Right lobe of liver (tissue), 6 donors: ENCODE data around the gene GREB1. TPM values are rescaled to one million over a fixed set of nuclear protein-coding genes. Genes with fewer than 3 reads are reported as not detected.

Experiments
- ATAC-seq, 4 donors: fragments of 200-7000 bp; cut with Tn5 transposase; one replicate each; pipeline ENCODE4 v1.9.1; 2020; ENCODE audit warnings: mild to moderate bottlenecking in 4 of 4, moderate library complexity in 4 of 4
- DNase-seq, 3 donors: peaks; one replicate each; pipeline ENCODE4 v3.0.0-alpha.2; 2020
- H3K27ac ChIP-seq, 3 donors: fragments of 200-600 bp; one replicate each; pipeline ENCODE4 v1.8.0; 2022
- H3K27me3 ChIP-seq, 2 donors: fragments of 200-600 bp; one replicate each; pipeline ENCODE4 v1.8.0; 2022
- H3K36me3 ChIP-seq, 4 donors: fragments of 200-600 bp; sonication (generic) in 1 of 4; one replicate each; pipeline versions ENCODE4 v1.5.1 to v1.8.0; 2017 to 2022; ENCODE audit warnings: control low read depth in 1 of 4
- H3K4me1 ChIP-seq, 4 donors: fragments of 200-600 bp; sonication (generic) in 1 of 4; one replicate each; pipeline versions ENCODE4 v1.5.1 to v1.8.0; 2017 to 2022; ENCODE audit warnings: control low read depth in 1 of 4
- H3K4me3 ChIP-seq, 3 donors: fragments of 200-600 bp; one replicate each; pipeline ENCODE4 v1.8.0; 2022
- H3K9me3 ChIP-seq, 4 donors: fragments of 200-600 bp; sonication (generic) in 1 of 4; one replicate each; pipeline versions ENCODE4 v1.5.1 to v1.8.0; 2017 to 2022; ENCODE audit warnings: control low read depth in 1 of 4
- CTCF ChIP-seq, 4 donors: fragments of 200-600 bp in 3 of 4; fragments of 450-650 bp in 1 of 4; IDR thresholded peaks; one replicate each; pipeline versions ENCODE4 v1.5.1 to v1.8.0; 2016 to 2022; ENCODE audit warnings: antibody characterized with exemption in 4 of 4, mild to moderate bottlenecking in 2 of 4
- POLR2A ChIP-seq: fragments of 450-650 bp; IDR thresholded peaks from one replicate; pipeline ENCODE4 v1.6.1; 2017; ENCODE audit warnings: antibody characterized with exemption, mild to moderate bottlenecking
- WGBS: methylation state at CpG from one replicate; pipeline ENCODE4 v1.1.6; 2018; ENCODE audit warnings: low coverage, low lambda C conversion rate; ENCODE audit not compliant: insufficient coverage; ENCODE audit errors: missing lambda C conversion rate; 5-methylcytosine and 5-hydroxymethylcytosine counted together
- intact Hi-C, 2 donors: fragments of 100-400 bp; cut with DNase I; formaldehyde crosslinking; loops; one replicate each; pipeline versions ENCODE4 v1.11.2 to v1.14.1; 2022
- total RNA-seq, 6 experiments: library from RNA; depleted of rRNA in 2 of 6; stranded (reverse); fragments of >200 nt in 2 of 6; fragmentation: NEBNext Ultra II Directional in 3 of 6; extraction: Animal tissue kit (Norgen Biotek cat#: 25700) in 3 of 6; gene quantifications; one replicate each; pipeline versions ENCODE4 v1.1.0 to v1.2.4, GENCODE V29; 2016 to 2023
- donor health status: DM: no; HTN: yes; CAD: no.
- donor health status: DM: no; HTN: no; CAD: no.
- donor health status: DM: no; HTN: no; CAD: no.
- donor health status: DM: no; HTN: yes; CAD: no.
- donor health status: DM: no; HTN: yes; CAD: no.

Gene GREB1
- total RNA-seq, 6 experiments from 2014 or later = 1.6 to 19.5 (median 6.5) TPM

GRCh38 chr2:11629851-11630250 lies 96.0 kb downstream of the GREB1 start:
- intact Hi-C loops = no loop called here
- H3K36me3 ChIP-seq = no peaks in the 10 kb centered on the region
- no peak overlapping the region for H3K4me3 ChIP-seq
- ATAC-seq = no peak
- H3K27me3 ChIP-seq = no peaks in the 10 kb centered on the region
- no peaks in the 10 kb centered on the region for H3K9me3 ChIP-seq
- H3K27ac ChIP-seq = no peak overlapping the region
- no peak for TF ChIP-seq CTCF (IDR thresholded peaks at IDR 0.05)
- TF ChIP-seq POLR2A = no peak
- no CpG with 5 or more reads among the region's 11 CpGs for WGBS
- H3K4me1 ChIP-seq = no peaks in the 10 kb centered on the region
- no peak for DNase-seq

- ATAC-seq (no peak), DNase-seq (no peak)
- H3K36me3 ChIP-seq = no peaks in the 10 kb centered on the region
- H3K27ac ChIP-seq = no peak overlapping the region
- intact Hi-C loops = no loop called here
- H3K27me3 ChIP-seq = no peaks in the 10 kb centered on the region
- H3K4me1 ChIP-seq = no peaks in the 10 kb centered on the region
- TF ChIP-seq CTCF (IDR thresholded peaks at IDR 0.05) (no peak), POLR2A (no peak)
- no peak overlapping the region for H3K4me3 ChIP-seq
- H3K9me3 ChIP-seq = no peaks in the 10 kb centered on the region
- 92% methylated on average over 3 of the region's 4 CpGs for WGBS
Observed at GRCh38 chr2:11630855-11631254, 97.0 kb downstream of the GREB1 start.

- Histone ChIP-seq H3K36me3 (no peaks in the 10 kb centered on the region), H3K4me3 (no peak overlapping the region), H3K27ac (no peak overlapping the region), H3K27me3 (no peaks in the 10 kb centered on the region), H3K9me3 (no peaks in the 10 kb centered on the region), H3K4me1 (no peaks in the 10 kb centered on the region)
- ATAC-seq = no peak
- intact Hi-C loops = no loop called here
- no peak for DNase-seq
- TF ChIP-seq CTCF (IDR thresholded peaks at IDR 0.05) (no peak), POLR2A (no peak)
- WGBS = 93% methylated on average over 6 of the region's 7 CpGs
Observed at GRCh38 chr2:11631462-11631861, 97.6 kb downstream of the GREB1 start.

- ATAC-seq (no peak), DNase-seq (no peak)
- Histone ChIP-seq H3K4me3 (no peak overlapping the region), H3K36me3 (peaks cover 0 to 5% (median 2%) of the 10 kb centered on the region in 4 donors), H3K4me1 (no peaks in the 10 kb centered on the region), H3K27ac (no peak overlapping the region), H3K9me3 (no peaks in the 10 kb centered on the region), H3K27me3 (no peaks in the 10 kb centered on the region)
- 100% methylated on average over 7 of the region's 28 CpGs for WGBS
- TF ChIP-seq POLR2A = no peak
- no peak for TF ChIP-seq CTCF (IDR thresholded peaks at IDR 0.05)
- intact Hi-C loops = no loop called here
Observed at GRCh38 chr2:11633923-11634478, 100.2 kb downstream of the GREB1 start.

GRCh38 chr2:11634584-11634983 lies 100.7 kb downstream of the GREB1 start:
- H3K27ac ChIP-seq = no peak overlapping the region
- H3K4me3 ChIP-seq = no peak overlapping the region
- no peaks in the 10 kb centered on the region for H3K9me3 ChIP-seq
- ATAC-seq (no peak), DNase-seq (no peak)
- intact Hi-C loops = no loop called here
- peaks cover 0 to 8% (median 2%) of the 10 kb centered on the region in 4 donors for H3K36me3 ChIP-seq
- no peaks in the 10 kb centered on the region for H3K4me1 ChIP-seq
- 87% methylated on average over 10 of the region's 15 CpGs for WGBS
- TF ChIP-seq POLR2A (no peak), CTCF (IDR thresholded peaks at IDR 0.05) (no peak)
- H3K27me3 ChIP-seq = no peaks in the 10 kb centered on the region
